ENCODE results near the gene FUCA1.
A peak's percentile ranks its signal among the peaks of the same experiment; 100 is the strongest.
"Not testable (repeated sequence)": the region's sequence is repeated elsewhere in the genome, so short reads cannot be mapped to it uniquely, and the experiment has no call there.

FUCA1 gene

DNA sequence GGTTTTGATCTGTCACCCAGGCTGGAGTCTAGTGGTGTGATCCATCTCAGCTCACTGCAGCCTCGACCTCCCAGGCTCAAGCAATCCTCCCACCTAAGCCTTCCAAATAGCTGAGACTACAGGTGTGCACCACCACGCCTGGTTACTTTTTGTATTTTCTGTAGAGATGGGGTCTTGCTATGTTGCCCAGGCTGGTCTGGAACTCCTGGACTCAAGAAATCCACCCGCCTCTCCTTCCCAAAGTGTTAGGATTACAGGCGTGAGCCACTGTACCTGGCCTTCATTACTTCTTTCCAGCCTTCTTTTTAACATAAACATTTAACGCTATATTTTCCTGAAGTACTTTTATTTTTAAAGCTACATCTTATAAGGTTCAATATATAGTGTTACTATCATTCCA is 24.4 kb downstream of the FUCA1 start:
- no peak for DNase-seq (ENCODE audit: low read depth in 2 of 2, low spot score in 1 of 2)

DNA sequence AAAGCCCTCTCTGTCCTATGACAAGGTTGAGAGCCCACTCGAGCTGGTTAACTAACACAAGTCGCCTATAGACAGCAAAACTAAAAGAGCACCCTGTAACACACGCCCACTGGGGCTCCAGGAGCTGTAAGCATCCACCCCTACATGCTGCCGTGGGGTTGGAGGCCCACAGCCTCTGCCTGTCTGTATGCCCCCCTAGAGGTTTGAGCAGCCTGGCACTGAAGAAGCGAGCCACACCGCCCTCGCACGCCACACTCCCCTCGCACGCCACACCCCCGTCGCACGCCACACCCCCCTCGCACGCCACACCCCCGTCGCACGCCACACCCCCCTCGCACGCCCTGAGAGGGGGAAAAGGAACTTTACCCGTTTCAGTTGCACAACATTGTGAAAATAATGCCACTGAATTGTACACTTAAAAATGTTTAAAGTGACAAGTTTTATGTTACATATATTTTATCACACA is 29.7 kb downstream of the FUCA1 start:
- peak; percentile 59 to 63 for DNase-seq (ENCODE audit: low read depth in 2 of 2, low spot score in 1 of 2)

DNA sequence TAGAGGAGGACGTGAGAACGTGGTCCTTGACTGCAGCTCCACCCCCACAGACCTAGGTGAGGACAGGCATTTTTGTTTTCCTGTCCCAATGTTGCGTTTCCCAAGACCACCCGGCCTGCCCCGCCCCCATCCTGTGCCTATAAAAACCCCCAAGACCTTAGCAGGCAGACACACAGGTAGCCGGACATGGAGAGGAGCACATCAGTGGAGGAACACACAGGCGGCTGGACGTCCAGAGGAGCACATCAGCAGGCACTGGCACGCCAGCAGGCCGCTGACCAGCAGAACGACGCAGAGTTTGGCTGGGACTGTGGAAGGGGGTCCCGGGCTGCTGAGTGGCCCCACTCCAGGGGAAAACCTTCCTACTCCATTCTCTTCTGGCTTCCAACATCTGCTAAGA is 30.2 kb downstream of the FUCA1 start:
- no peak for DNase-seq (ENCODE audit: low read depth in 2 of 2, low spot score in 1 of 2)

DNA sequence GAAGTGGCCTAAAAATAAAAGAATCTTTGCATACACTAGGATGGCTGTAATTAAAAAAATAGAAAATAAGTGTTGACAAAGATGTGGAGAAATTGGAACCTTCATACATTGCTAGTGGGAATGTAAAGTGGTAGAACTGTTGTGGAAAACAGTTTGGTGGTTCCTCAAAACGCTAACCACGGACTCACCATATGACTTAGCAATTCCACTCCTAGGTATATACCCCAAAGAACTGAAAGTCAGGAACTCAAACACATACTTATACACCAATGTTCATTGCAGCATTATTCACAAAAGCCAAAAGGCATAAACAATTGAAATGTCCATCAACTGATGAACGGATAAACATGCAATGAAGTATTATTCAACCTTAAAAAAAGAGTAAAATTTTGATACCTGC is 32.1 kb downstream of the FUCA1 start:
- DNase-seq (ENCODE audit: low read depth in 2 of 2, low spot score in 1 of 2) = no peak

DNA sequence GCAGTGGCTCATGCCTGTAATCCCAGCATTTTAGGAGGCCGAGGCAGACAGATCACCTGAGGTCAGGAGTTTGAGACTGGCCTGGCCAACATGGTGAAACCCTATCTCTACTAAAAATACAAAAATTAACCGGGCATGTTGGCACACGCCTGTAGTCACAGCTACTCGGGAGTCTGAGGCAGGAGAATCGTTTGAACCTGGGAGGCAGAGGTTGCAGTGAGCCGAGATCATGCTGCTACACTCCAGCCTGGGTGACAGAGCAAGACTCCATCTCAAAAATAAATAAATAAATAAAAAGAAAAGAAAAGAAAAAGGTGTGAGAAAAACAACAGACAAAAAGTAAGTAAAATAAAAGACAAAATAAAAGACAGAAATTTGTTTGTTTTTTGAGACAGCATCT is 33.9 kb downstream of the FUCA1 start:
- DNase-seq (ENCODE audit: low read depth in 2 of 2, low spot score in 1 of 2) = not testable (repeated sequence)

DNA sequence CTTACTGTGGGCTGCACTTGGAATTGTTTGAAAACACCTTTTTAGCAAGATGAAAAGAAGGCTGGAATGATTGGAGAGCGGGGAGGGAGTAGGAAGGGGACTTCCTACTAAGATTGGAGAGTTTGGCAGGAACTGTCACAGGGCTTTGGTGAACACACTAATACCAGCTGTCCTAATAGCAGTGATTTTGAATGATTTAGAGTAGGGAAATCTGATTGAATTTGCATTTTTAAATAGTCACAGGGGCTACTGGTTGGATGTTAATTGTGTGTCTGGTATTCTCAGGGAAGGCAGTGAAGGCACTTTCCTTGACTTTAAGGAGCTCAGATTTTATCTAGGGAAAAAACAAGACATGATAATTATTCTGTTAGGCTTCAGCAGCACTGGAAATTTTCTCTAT is 40.4 kb downstream of the FUCA1 start:
- DNase-seq (ENCODE audit: low read depth in 2 of 2, low spot score in 1 of 2) = no peak

DNA sequence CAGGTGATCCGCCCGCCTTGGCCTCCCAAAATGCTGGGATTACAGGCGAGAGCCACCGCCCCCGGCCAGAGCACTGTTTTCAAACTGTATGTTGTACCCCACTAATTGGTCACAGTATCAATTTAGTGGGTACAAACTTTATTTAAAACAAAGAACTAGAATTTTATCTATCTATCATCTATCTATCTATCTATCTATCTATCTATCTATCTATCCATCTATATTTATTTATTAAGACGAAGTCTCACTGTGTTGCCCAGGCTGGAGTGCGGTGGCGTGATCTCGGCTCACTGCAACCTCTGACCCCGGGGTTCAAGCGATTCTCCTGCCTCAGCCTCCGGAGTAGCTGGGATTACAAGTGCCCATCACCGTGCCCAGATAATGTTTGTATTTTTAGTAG is 41.5 kb downstream of the FUCA1 start:
- not testable (repeated sequence) for DNase-seq (ENCODE audit: low read depth in 2 of 2, low spot score in 1 of 2)

DNA sequence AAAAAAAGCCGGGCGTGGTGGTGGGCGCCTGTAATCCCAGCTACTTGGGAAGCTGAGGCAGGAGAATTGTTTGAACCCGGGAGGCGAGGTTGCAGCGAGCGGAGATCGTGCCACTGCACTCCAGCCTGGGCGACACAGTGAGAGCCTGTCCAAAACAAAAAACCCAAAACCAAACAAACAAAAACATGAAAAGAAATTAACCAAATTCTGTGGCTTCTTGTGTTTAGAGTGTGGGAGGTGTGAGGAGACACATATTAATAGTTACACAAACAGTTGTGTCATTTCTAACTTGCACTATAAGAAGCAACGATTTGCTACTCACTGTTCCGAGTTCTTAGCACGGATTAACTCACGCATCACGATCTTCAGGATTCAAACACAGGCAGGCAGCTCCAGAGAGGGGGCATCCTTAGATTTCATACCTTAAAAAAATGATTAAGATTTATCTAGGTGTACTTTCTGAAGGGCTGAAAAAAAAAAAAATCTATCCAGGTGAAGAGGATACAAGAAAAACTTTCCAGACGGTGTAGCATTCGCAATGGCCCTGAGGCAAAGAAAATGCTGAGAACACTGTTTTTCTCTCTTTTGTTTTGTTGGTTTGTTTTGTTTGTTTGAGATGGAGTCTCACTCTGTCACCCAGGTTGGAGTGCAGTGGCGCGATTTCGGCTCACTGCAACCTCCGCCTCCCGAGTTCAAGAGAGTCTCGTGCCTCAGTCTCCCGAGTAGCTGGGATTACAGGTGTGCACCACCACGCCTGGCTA is 42.1 kb downstream of the FUCA1 start:
- no peak for DNase-seq (ENCODE audit: low read depth in 2 of 2, low spot score in 1 of 2)

DNA sequence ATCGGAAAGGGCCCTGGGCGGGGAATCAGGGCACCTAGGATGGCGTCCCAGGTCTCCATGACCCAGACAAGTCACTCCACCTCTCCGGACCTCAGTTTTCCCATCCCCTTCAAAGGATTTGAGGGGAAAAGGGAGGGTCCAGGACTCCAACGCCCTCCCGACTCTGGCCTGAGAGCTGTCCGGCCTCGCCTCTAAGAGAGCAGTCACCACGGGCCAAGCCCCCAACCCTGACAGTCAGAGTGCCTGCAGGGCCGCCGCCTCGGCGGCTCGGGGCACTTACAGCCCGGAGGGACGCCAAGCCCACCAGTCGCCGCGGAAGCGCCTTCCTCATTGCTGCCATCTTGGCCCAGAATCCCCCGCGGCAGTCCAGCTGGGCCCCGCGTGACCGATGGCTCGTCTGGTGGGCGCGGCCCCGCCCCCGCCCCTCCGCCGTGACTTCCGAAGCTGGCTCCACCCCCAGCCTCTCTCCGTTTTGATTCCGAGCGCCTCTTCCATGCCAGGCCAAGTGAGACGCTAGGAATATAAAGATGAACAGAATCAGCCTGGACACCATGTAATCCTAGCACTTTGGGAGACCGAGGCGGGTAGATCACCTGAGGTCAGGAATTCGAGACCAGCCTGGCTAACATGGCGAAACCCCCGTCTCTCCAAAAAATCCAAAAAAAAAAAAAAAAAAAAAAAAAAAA is 42.9 kb downstream of the FUCA1 start, which contains the start of gene HMGCL:
Gene HMGCL (minus strand): TSS at position 354 of the 686 bp plus-strand sequence. CDS start 14 bp downstream, at position 340.
- DNase-seq (ENCODE audit: low read depth in 2 of 2, low spot score in 1 of 2) = peak; percentile 75 to 78

DNA sequence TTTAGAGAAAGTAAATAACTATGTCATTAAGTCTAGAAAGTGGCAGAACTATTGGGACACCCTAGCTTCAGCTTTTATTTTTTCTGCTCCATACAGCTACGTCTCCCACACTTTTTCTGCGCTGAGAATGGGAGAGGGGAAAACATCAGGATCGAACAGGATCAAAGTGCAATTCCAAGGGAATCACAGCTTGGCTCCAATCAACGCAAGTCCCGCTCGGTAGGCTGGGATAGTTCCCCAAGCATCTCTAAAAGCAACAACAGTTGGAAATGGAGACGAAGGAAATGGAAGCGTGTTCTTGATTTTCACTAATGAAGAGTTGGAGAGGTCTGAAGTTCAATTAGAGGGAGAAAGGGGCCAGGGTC is 43.4 kb downstream of the FUCA1 start:
- DNase-seq (ENCODE audit: low read depth in 2 of 2, low spot score in 1 of 2) = no peak

DNA sequence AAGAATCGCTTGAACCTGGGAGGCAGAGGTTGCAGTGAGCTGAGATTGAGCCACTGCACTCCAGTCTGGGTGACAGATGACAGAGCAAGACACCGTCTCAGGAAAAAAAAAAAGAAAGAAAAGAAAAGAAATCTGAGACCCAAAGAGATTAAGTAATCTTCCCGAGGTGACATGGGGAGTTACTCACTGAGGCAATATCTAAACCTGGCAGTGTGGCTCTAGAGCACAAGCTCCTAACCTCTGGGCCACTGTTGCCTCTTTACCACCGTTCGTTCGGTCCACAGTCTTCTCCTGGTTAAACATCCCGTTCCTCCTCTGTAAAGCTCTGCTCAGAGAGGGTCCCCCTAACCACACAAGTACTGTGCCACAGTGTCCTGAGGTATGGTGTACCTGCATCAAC is 44.3 kb downstream of the FUCA1 start:
- DNase-seq (ENCODE audit: low read depth in 2 of 2, low spot score in 1 of 2) = no peak

DNA sequence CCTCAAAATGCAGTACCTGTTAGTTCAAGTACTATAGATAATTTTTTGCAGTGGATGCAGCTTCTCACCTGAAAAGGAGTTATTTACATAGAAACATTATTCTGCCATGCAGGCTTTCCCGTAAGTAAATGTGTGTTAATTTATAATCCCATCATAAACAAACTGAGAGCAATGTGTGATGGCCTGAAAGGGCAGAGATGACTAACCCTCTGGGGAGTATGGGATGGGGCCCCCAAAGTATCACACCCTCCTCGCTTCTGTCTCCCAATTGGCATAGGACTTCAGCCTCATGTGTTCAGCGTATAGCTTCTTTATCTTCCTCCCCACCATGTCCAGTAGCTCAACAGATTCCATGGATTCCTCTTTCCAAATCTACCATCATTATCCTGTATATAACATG is 50.5 kb downstream of the FUCA1 start:
- DNase-seq (ENCODE audit: low read depth in 2 of 2, low spot score in 1 of 2) = no peak

DNA sequence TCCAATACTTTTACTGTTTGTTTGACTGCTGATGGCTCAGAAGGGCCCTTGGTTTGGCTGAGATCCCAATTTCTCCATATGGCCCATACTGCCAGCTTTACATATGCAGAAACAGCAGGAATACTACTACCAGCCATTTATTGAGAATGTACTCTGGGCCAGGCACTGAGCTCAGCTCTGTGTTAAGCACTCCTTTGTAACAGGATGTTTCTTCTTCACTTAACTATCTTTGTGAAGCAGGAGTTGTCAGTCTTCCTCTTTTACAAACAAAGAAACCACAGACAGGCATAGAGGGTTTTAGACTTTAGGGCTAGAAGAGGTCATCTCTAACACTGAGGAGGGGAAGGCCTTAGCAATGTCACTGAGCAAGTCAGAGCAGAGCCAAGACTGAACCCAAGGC is 51.2 kb downstream of the FUCA1 start:
- DNase-seq (ENCODE audit: low read depth in 2 of 2, low spot score in 1 of 2) = no peak

DNA sequence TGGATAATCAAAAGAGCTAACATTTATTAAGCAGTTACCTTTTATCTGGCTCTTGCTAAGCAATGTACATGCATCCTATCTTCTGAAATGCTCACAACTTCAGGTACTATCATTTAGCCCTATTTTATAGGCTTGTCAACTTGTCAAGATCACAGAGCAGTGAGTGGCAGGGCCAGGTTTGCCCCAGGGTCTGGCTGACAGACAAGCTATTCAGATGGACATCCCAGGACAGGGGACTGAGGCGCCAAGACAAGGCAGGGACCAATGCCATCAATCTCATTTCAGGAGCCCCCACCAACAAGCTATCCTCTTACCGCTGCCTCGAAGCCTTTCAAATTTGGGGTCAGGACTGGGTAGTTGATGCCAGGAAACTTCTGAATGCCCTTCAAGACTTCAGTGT is 51.7 kb downstream of the FUCA1 start:
- DNase-seq (ENCODE audit: low read depth in 2 of 2, low spot score in 1 of 2) = no peak

DNA sequence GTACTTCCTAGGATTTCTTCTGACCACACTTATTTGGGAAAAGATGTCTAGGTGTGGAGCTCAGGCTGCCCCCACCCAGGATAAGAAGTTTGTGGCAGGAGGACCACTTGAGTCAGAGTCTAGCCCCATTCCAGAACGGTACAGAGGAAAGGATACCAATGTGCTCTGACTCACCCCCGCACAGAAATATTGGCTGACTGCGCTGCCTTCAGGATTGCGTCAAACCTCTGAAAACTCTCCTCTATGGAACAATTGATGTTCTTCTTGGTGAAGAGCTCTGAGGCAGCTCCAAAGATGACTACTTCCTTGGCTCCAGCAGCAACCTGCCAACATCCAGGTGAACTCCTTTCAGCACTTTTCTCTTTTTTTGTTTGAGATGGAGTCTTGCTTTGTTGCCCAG is 54.1 kb downstream of the FUCA1 start:
- DNase-seq (ENCODE audit: low read depth in 2 of 2, low spot score in 1 of 2) = no peak

DNA sequence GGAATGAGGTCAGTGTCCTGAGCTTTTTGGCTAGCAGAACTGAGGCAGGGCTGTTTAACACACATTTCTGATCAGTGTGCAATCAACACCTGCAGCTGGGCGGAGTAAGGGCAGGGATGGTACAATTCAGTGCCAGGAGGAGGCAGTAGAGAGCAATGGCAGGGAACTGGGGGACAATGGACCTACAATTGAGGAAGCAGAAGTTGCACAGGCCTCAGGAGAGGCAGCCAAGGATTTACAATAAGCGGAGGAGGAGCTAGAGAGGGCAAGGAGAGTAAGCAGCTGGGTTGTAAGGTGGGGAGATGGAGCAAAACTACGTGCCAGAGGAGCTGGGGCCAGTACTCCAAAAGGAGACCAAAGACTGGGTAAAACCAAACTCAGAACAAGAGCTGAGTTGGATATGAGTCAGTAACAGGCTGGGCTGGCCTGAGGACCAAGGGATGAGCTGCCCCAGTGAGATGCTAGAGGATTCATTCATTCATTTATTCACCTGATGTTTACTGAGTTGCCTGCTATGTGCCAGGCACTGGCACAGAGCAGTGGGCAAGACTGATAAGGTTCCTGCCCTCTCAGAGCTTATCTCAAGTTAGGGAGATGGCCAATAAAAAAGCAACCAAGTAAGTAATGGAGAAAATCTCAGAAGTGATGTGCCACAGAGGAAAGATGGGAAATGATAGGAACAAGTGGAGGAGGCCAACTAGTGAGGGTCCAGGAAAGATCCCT is 57.1 kb downstream of the FUCA1 start:
- no peak for DNase-seq (ENCODE audit: low read depth in 2 of 2, low spot score in 1 of 2)

DNA sequence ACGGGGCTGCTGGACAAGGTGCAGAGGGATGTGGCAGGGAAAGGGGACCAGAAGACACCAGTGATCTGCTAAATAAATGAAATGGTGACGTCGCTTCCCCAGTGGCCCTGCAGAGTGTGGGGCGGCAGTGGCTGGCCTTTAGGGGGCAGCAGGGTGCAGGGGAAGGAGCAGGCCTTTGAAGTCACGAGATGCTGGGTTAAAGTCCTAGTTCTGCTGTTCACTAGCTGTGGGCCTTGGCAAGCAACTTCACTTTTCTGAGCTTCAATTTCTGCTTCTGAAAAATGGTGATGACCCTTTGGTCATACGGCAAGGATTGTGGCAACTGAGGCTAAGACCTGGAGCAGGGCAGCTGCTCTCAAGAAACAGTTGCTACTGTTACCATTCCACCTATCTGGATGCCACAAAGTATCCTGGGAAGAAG is 58.3 kb downstream of the FUCA1 start:
- peak; percentile 41 to 55 for DNase-seq (ENCODE audit: low read depth in 2 of 2, low spot score in 1 of 2)

DNA sequence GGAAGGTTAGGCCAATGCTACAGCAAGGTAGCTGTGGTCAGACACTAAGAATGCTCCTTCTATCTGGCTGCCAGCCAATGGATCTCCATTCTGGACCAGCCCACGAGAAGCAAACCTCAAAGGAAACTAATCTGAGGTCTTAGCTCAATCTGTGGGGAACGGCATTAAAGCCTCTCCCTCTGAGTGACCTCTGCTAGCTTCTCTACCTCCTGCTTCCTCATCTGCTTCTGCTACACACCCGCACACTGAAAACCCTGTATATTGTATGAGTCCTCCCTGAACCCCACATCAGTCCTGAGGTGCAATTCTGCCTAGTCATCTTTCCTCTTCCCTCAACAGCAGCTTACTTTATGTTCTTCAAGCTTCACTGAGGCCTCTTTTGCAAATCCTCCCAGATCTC is 60.6 kb downstream of the FUCA1 start:
- DNase-seq (ENCODE audit: low read depth in 2 of 2, low spot score in 1 of 2) = no peak

DNA sequence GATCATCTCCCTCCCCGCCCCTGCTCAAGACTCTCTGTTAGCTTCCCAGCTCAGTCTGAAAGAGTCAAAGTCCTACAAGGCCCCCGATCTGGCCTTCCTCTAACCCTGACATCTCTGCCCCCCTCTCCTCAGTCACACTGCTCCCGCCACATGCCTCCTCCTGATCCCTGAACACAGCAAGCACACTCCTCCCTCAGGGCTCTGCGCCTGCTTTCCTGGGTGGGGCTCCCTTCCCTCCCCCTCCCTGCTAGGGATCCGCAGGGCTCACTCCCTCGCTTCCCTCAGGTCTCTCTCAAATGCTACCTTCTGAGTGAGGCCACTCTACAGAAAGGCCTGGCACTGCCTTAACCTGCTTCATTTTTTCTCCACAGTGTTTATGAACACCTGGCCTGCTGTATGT is 61.8 kb downstream of the FUCA1 start:
- no peak for DNase-seq (ENCODE audit: low read depth in 2 of 2, low spot score in 1 of 2)

DNA sequence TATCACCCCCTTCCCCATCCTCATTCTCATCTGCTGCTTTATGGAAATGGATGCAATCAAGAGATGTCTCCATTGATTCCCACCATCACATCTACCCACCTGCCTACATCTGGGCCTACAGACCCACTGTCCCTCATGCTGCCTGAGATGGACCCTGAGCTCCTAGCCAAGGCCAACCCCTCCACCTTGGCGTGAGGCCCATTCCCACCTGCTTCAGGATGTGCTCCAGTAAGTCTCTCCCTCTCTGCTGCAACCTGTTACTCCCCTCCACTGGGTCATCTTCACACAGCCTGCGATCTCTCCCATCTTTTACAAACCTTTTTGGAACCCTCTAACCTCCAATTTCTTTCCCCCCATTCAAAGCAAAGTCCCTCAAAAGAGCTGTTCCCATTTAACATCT is 63.1 kb downstream of the FUCA1 start:
- no peak for DNase-seq (ENCODE audit: low read depth in 2 of 2, low spot score in 1 of 2)

DNA sequence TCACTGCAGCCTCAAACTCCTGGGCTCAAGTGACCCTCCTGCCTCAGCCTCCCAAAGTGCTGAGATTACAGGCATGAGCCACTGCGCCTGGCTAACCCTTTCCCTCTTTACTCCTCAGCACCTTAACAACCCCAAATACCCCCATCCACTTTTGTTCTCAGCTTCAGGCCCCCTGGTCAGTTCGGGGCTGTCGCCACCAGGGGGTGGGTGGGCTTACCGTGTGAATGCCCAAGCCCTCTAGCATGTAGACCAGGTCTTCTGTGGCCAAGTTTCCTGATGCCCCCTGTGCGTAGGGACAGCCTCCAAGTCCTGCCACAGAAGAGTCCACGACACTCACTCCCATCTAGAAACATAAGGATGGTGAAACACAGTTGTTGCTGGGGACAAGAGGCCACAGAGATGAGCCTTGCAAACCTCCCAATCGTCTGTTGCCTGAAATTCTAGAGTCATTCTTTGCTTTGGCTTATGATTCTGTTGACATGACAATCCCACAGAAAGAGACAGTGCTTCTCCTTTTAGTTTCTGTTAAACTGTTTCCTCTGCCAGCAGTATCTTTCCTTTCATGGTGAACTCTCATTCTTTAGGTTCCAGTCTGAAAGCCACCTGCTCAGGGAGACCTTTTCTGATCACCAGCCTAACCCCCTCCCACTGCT is 63.8 kb downstream of the FUCA1 start:
- DNase-seq (ENCODE audit: low read depth in 2 of 2, low spot score in 1 of 2) = no peak

DNA sequence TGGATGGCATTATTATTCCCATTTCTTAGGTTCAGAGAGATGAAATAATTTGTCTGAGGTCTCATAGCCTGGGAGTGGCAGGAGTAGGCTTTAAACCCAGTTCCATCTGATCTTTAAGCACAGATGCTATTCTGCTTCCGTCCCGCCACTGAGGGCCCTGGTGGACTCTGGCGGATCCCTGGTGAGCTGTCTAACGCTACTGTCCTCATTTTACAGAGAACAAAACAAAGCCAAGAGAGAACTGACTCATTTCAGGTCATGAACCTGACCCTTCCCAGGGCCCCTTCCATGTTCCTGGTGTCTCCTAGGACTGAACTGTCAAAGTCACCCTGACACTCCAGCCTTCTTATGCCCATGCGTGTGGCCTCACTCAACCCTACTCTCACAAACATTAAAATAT is 64.4 kb downstream of the FUCA1 start:
- DNase-seq (ENCODE audit: low read depth in 2 of 2, low spot score in 1 of 2) = no peak
